ENCODE measurements around the gene RFX7.

RFX7 gene

DNA sequence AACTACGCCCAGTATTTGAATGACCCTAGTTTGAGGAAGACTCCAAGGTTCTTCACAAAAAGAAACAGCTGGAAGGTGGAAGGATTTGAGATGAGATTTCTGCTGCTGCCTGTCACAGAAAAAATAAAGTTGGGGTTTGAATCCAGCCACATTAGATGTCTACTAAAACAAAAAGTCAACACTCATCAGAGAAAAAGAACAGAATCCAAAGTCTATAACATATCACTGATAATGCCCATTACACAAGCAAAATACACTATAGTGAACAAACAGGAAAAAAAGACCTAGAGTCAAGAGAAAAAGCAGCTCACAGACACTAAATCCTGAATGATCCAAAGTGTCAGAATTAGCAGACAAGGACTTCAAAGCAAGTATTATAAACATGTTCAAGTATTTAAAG, 56.0 kb downstream of the RFX7 start:
- TF ChIP-seq, protein P1, sequence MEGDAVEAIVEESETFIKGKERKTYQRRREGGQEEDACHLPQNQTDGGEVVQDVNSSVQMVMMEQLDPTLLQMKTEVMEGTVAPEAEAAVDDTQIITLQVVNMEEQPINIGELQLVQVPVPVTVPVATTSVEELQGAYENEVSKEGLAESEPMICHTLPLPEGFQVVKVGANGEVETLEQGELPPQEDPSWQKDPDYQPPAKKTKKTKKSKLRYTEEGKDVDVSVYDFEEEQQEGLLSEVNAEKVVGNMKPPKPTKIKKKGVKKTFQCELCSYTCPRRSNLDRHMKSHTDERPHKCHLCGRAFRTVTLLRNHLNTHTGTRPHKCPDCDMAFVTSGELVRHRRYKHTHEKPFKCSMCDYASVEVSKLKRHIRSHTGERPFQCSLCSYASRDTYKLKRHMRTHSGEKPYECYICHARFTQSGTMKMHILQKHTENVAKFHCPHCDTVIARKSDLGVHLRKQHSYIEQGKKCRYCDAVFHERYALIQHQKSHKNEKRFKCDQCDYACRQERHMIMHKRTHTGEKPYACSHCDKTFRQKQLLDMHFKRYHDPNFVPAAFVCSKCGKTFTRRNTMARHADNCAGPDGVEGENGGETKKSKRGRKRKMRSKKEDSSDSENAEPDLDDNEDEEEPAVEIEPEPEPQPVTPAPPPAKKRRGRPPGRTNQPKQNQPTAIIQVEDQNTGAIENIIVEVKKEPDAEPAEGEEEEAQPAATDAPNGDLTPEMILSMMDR (IDR thresholded peaks at IDR 0.05; ENCODE audit: control insufficient read depth, extremely low read depth, insufficient read depth) = no peak
- DNase-seq (ENCODE audit: low read depth) = no peak
- no peak overlapping the region for H3K4me3 ChIP-seq (ENCODE audit: low read depth, low read length)

DNA sequence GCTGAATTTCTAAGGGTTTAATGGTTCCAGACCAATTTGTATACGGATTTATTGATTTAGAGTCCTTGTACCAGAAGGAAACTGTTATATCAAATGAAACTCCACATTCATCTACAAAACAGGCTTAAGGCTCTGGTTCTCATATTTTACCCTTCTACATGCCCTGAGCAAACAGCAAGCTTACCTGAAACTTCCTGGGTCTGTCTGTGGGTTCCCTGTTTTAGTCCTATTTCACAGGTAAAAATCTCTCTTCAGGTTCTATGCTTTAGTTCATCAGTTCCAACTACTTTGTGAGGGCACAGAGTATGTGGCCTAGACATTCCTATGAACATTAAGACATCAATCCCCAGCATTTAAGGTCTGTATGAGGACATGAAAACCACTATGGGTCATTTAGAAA, 57.7 kb downstream of the RFX7 start:
- no peak overlapping the region for H3K4me3 ChIP-seq (ENCODE audit: low read depth, low read length)
- no peak for DNase-seq (ENCODE audit: low read depth)
- TF ChIP-seq, protein P1 (IDR thresholded peaks at IDR 0.05; ENCODE audit: control insufficient read depth, extremely low read depth, insufficient read depth) = no peak

DNA sequence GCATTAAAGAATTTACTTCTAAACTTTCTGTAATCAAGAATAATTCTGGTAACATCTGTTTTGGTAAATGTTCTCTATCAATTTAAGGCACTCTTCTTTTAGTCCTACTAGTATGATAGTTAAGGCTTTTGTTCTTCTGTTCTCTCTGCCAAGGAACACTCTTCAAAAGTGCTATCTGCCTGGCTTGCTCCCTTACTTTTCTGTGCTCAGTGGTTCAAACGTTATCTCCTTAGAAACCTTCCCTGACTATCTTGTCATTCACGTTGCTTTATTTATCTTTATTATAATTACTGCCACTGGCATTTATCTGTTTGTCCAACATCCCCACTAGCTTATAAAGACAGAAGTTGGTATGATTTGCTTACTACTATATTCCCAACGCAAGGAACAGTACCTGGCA, 59.2 kb downstream of the RFX7 start:
- no peak for DNase-seq (ENCODE audit: low read depth)
- H3K4me3 ChIP-seq (ENCODE audit: low read depth, low read length) = no peak overlapping the region
- TF ChIP-seq, protein P1 (IDR thresholded peaks at IDR 0.05; ENCODE audit: control insufficient read depth, extremely low read depth, insufficient read depth) = no peak

DNA sequence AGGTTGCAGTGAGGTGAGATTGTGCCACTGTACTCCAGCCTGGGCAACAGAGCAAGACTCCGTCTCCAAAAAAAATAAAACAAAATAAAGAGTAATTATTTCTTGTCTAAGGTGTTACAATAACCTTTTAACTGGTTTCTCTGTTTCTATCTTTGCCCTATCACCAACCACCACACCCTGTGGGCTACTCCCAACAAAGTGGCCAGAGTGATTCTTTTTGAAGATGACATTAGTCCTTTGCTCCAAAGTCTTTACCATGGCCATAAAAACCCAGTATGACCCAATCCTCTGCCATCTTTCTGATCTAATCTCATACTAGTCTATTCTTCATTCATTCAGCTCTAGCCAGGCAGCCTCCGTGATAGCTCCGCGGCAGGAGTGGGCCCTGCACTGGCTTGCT, 62.8 kb downstream of the RFX7 start:
- DNase-seq (ENCODE audit: low read depth) = no peak
- TF ChIP-seq, protein P1 (IDR thresholded peaks at IDR 0.05; ENCODE audit: control insufficient read depth, extremely low read depth, insufficient read depth) = no peak
- H3K4me3 ChIP-seq (ENCODE audit: low read depth, low read length) = no peak overlapping the region

DNA sequence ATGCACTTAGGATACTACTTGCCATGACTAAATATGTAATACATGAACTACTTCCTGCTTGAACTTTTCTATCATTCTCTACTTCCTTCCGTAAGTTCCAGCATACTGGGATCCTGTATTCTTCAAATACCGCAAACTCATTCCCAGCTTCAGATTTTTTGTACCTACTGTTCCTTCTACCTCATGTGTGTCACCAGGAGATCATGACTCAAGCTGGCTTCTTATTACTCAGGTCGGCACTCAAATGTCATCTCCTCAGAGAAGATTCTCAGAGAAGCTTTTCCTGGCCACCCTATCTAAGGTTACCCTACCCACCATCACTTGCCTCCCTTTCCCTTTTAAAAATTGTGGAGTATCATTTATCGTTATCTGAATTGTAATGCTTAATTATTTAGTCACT, 66.7 kb downstream of the RFX7 start:
- no peak overlapping the region for H3K4me3 ChIP-seq (ENCODE audit: low read depth, low read length)
- TF ChIP-seq, protein P1 (IDR thresholded peaks at IDR 0.05; ENCODE audit: control insufficient read depth, extremely low read depth, insufficient read depth) = no peak
- no peak for DNase-seq (ENCODE audit: low read depth)

DNA sequence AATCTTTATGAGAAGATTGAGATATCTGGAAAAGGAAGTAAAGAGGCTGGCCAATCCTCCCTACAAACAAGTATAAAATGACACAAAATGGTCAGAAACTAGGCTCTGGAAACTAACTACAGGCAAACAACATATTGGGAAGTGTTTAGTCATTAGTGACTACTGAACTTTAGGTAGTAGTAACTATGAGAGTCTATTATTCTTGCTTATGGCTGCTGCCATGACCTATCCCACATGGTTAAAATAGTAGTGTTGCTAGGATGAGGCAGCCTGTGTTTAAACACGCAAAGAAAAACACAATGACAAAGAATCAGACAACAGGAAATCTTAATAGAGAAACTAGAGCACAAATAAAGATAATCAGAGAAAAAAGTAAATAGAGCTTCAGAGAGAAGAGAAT, 67.9 kb downstream of the RFX7 start:
- no peak for DNase-seq (ENCODE audit: low read depth)
- TF ChIP-seq, protein P1 (IDR thresholded peaks at IDR 0.05; ENCODE audit: control insufficient read depth, extremely low read depth, insufficient read depth) = no peak

DNA sequence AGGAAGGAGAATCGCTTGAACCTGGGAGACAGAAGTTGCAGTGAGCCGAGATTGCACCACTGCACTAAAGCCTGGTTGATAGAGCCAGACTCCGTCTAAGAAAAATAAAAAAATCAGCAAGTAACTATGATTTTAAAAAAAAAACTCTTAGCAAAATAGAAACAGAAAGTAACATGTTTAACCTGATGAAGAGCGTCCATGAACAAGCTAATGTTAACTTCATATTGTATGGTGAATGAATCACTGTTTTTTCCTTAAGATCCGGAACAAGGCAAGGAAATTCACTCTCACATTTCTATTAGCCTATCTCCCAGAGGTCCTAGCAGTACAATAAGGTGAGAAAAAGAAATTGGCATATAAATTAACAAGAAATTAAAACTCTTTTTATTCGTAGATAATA, 69.0 kb downstream of the RFX7 start:
- DNase-seq (ENCODE audit: low read depth) = no peak
- no peak overlapping the region for H3K4me3 ChIP-seq (ENCODE audit: low read depth, low read length)
- TF ChIP-seq, protein P1 (IDR thresholded peaks at IDR 0.05; ENCODE audit: control insufficient read depth, extremely low read depth, insufficient read depth) = no peak

More for the DNA sequence above, 67.9 kb downstream of the RFX7 start:
- H3K4me3 ChIP-seq (ENCODE audit: low read depth, low read length) = no peak overlapping the region

Data from LNCaP clone FGC (cell line).